Mesendoderm (in vitro differentiated cells): ENCODE measurements around the gene SEH1L.

Experiments
- DNase-seq: peaks from one replicate; pipeline ENCODE4 v3.0.0; 2013
- H2AK5ac ChIP-seq: 2 replicates; pipeline ENCODE4 v1.6.1; 2013; ENCODE audit warnings: low read length, inconsistent platforms
- H2BK120ac ChIP-seq: 2 replicates; pipeline ENCODE4 v1.6.1; 2013; ENCODE audit warnings: low read depth, mild to moderate bottlenecking, low read length, moderate library complexity, mixed read lengths
- H2BK15ac ChIP-seq: replicated peaks from 2 replicates; pipeline ENCODE4 v1.6.1; 2013; ENCODE audit warnings: low read depth, mild to moderate bottlenecking, moderate library complexity
- H2BK5ac ChIP-seq: 2 replicates; pipeline ENCODE4 v1.6.1; 2013; ENCODE audit warnings: low read length, inconsistent platforms
- H3K18ac ChIP-seq: 2 replicates; pipeline ENCODE4 v1.6.1; 2013; ENCODE audit warnings: mild to moderate bottlenecking, low read length, mixed read lengths
- H3K23ac ChIP-seq: one replicate; pipeline ENCODE4 v1.6.1; 2013; ENCODE audit warnings: low read length
- H3K27ac ChIP-seq: 2 replicates; pipeline ENCODE4 v1.5.1; 2013; ENCODE audit warnings: low read depth, mild to moderate bottlenecking, inconsistent platforms, low read length, moderate library complexity
- H3K27me3 ChIP-seq: 2 replicates; pipeline ENCODE4 v1.6.1; 2013; ENCODE audit warnings: low read length, control low read depth, mild to moderate bottlenecking, inconsistent platforms; ENCODE audit not compliant: insufficient read depth, poor library complexity
- H3K36me3 ChIP-seq: 2 replicates; pipeline ENCODE4 v1.6.1; 2013; ENCODE audit warnings: low read length, inconsistent platforms; ENCODE audit not compliant: control insufficient read depth, insufficient read depth
- H3K4ac ChIP-seq: one replicate; pipeline ENCODE4 v1.6.1; 2013; ENCODE audit warnings: low read depth, mild to moderate bottlenecking, low read length, moderate library complexity
- H3K4me1 ChIP-seq: 2 replicates; pipeline ENCODE4 v1.6.1; 2013; ENCODE audit warnings: low read depth, low read length, inconsistent platforms; ENCODE audit not compliant: control insufficient read depth
- H3K4me2 ChIP-seq: 2 replicates; pipeline ENCODE4 v1.6.1; 2013; ENCODE audit warnings: low read length
- H3K4me3 ChIP-seq: 2 replicates; pipeline ENCODE4 v1.5.1; 2013; ENCODE audit warnings: mild to moderate bottlenecking, low read length
- H3K56ac ChIP-seq: one replicate; pipeline ENCODE4 v1.6.1; 2013; ENCODE audit warnings: low read length
- H3K79me1 ChIP-seq: 2 replicates; pipeline ENCODE4 v1.6.1; 2013; ENCODE audit warnings: low read length, inconsistent platforms
- H3K79me2 ChIP-seq: 2 replicates; pipeline ENCODE4 v1.6.1; 2013; ENCODE audit warnings: mild to moderate bottlenecking, low read length; ENCODE audit not compliant: control insufficient read depth, insufficient read depth
- H3K9ac ChIP-seq: 2 replicates; pipeline ENCODE4 v1.6.1; 2013; ENCODE audit warnings: low read length, inconsistent platforms
- H4K5ac ChIP-seq: one replicate; pipeline ENCODE4 v1.6.1; 2013; ENCODE audit warnings: low read length
- H4K8ac ChIP-seq: one replicate; pipeline ENCODE4 v1.6.1; 2013; ENCODE audit warnings: low read depth, mild to moderate bottlenecking, control low read depth, low read length, moderate library complexity
- WGBS: extraction: QIAGEN DNeasy Blood & Tissue Kit; methylation state at CpG from one replicate; pipeline ENCODE4 v1.1.7; 2013; ENCODE audit warnings: low lambda C conversion rate, missing lambda C conversion rate; ENCODE audit not compliant: insufficient coverage; ENCODE audit errors: extremely low coverage; 5-methylcytosine and 5-hydroxymethylcytosine counted together

SEH1L gene

DNA sequence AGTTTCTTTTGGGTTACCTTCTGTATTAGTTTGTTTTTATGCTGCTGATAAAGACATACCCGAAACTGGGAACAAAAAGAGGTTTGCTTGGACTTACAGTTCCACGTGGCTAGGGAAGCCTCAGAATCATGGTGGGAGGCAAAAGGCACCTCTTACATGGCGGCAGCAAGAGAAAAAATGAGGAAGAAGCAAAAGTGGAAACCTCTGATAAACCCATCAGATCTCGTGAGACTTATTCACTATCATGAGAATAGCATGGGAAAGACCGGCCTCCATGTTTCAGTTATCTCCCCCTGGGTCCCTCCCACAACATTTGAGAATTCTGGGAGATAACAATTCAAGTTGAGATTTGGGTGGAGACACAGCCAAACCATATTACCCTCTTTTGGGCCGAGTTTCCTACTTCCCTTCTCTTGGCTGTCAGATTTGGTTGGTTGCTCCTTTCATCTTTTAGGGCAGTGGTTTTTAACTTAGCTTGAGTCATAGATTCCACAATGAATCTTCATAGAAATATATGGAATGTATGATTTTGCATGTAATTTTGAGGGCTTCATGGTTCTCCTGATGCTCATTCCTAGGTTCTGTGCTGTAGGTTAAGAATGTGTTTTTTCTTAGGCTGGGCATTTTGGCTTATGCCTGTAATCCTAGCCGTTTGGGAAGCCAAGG is 87.6 kb downstream of the SEH1L start:
- Histone ChIP-seq H2BK120ac (no peak overlapping the region), H3K4me1 (no peaks in the 10 kb centered on the region), H3K4me3 (no peak overlapping the region), H3K36me3 (no peaks in the 10 kb centered on the region), H3K79me1 (no peaks in the 10 kb centered on the region), H3K56ac (no peak overlapping the region), H2AK5ac (no peak overlapping the region), H3K4ac (no peak overlapping the region), H3K9ac (no peak overlapping the region), H3K79me2 (no peaks in the 10 kb centered on the region), H3K18ac (no peak overlapping the region), H3K27me3 (no peaks in the 10 kb centered on the region), H4K5ac (no peak overlapping the region), H3K27ac (no peak overlapping the region), H4K8ac (no peak overlapping the region), H2BK15ac (no peak overlapping the region), H2BK5ac (no peak overlapping the region), H3K23ac (no peak overlapping the region), H3K4me2 (no peak overlapping the region)
- WGBS: no CpG with 5 or more reads among the region's 7 CpGs
- no peak for DNase-seq

DNA sequence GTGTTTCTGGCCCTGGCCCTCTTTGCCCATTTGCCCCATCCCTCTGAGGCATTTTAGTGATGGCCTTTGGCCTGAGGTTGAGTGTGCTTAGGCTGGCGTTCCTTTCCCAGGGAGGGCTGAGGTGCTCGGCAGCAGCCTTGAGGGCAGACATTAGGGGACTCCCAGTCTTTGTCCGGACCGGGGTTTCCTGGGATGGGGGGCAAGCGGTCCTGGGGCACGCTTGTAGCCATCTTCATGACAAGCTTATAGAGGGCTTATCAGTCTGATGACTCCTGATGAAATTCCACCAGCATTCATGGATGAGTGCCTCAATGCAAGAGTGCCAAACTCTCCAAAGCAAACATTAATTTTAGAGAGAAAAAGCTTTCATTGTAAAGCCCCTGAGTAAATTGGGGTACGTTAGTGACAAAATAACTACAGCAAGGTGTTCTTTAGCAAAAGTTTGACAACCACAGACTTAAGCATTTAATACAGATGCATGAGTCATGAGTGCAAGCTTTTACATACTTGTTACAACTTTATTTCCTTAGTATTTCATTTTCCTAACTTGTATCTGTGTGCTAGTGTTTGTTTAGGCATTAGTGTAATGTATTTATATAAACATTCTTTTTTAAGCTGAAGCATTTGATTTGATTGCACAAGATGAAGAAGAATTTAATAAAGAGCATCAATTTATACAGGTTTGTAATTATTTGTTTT is 89.0 kb downstream of the SEH1L start:
- Histone ChIP-seq H3K27ac (peak overlapping the region; percentile 31), H4K5ac (no peak overlapping the region), H3K56ac (no peak overlapping the region), H3K4me3 (no peak overlapping the region), H3K23ac (no peak overlapping the region), H3K4me1 (no peaks in the 10 kb centered on the region), H2BK120ac (no peak overlapping the region), H3K79me2 (no peaks in the 10 kb centered on the region), H3K4ac (no peak overlapping the region), H2BK5ac (no peak overlapping the region), H3K4me2 (no peak overlapping the region), H3K79me1 (no peaks in the 10 kb centered on the region), H3K18ac (no peak overlapping the region), H2BK15ac (no peak overlapping the region), H4K8ac (no peak overlapping the region), H3K36me3 (no peaks in the 10 kb centered on the region), H3K9ac (no peak overlapping the region), H3K27me3 (no peaks in the 10 kb centered on the region), H2AK5ac (no peak overlapping the region)
- WGBS: no CpG with 5 or more reads among the region's 7 CpGs
- DNase-seq: no peak
